Esophagus squamous epithelium (tissue), 4 donors: ENCODE measurements around the gene SLC41A3.

Experiments
- CTCF ChIP-seq, 6 experiments: fragments of 450-650 bp in 4 of 6; fragments of 200-600 bp in 2 of 6; sonication (generic) in 2 of 6; IDR thresholded peaks; one replicate each; pipeline ENCODE4 v1.5.1; 2016 to 2019; ENCODE audit warnings: antibody characterized with exemption in 6 of 6, mild to moderate bottlenecking in 4 of 6, moderate library complexity in 4 of 6
- POLR2A ChIP-seq, 4 donors: fragments of 450-650 bp; IDR thresholded peaks; one replicate each; pipeline ENCODE4 v1.6.1; 2017; ENCODE audit warnings: antibody characterized with exemption in 4 of 4, mild to moderate bottlenecking in 4 of 4, moderate library complexity in 3 of 4

GRCh38 chr3:126077754-126078153, 6.2 kb downstream of the SLC41A3 start:
- TF ChIP-seq CTCF (IDR thresholded peaks at IDR 0.05): no peak
- TF ChIP-seq POLR2A (IDR thresholded peaks at IDR 0.05): no peak
